ENCODE results near the gene RASSF5.

- no peak for TF ChIP-seq CTCF (conservative IDR thresholded peaks at IDR 0.05; ENCODE audit: low read depth, low read length)
- TF ChIP-seq EZH2 (IDR thresholded peaks at IDR 0.05; ENCODE audit: borderline replicate concordance, low read depth, low read length, poor library complexity, severe bottlenecking) = peak; percentile 11
Measured at GRCh38 chr1:206506405-206507283, 687 bp upstream of the RASSF5 start.

Data from A673 (cell line).